HG02943 (cell line): ENCODE measurements around the gene CEP170.
"Not testable (repeated sequence)": the region's sequence is repeated elsewhere in the genome, so short reads cannot be mapped to it uniquely, and the experiment has no call there.

Source experiments
- ATAC-seq: cut with Tn5 transposase; IDR thresholded peaks from one replicate; pipeline ENCODE4 v1.9.1; 2021; ENCODE audit warnings: mild to moderate bottlenecking, low read depth, moderate library complexity; ENCODE audit not compliant: unreplicated experiment

CEP170 gene

GRCh38 chr1:243087368-243087767, 167.7 kb downstream of the CEP170 start:
- ATAC-seq, result not testable (repeated sequence)
